SK-N-SH (cell line): ENCODE results near the gene SPTA1. TPM values are rescaled to one million over a fixed set of nuclear protein-coding genes. Genes with fewer than 3 reads are reported as not detected.

Experiments
- CTCF ChIA-PET: fragments of 300-600, 350-600 bp; formaldehyde crosslinking; extraction: SDS; loops from one replicate; lab custom pipeline; 2021; lab: Yijun Ruan, JAX
- POLR2A ChIA-PET: fragments of 350-600 bp; sonication (Branson Sonifier 250); formaldehyde crosslinking; extraction: SDS; loops from one replicate; lab custom pipeline; 2020; ENCODE audit warnings: antibody characterized with exemption, inconsistent platforms; lab: Yijun Ruan, JAX
- DNase-seq: peaks from one replicate; pipeline ENCODE4 v3.0.0; 2012
- H2AFZ ChIP-seq: fragments of 200-600 bp; sonication (generic); 2 replicates; pipeline ENCODE4 v1.8.1; 2016; ENCODE audit warnings: antibody characterized with exemption, mild to moderate bottlenecking, low read depth
- H3F3A ChIP-seq: fragments of 200-600 bp; sonication (generic); replicated peaks from 2 replicates; pipeline ENCODE3; 2016; ENCODE audit warnings: antibody characterized with exemption, mild to moderate bottlenecking; ENCODE audit not compliant: insufficient read depth
- H3K27ac ChIP-seq, 2 experiments: fragments of 200-500 bp in 1 of 2; fragments of 200-600 bp in 1 of 2; sonication (Bioruptor generic) in 1 of 2; sonication (generic), shearing (Covaris generic) in 1 of 2; 2 replicates each; pipeline versions ENCODE4 v1.5.1 to v1.6.1; 2014 to 2016; ENCODE audit warnings: low read depth in 2 of 2, inconsistent platforms in 1 of 2, low read length in 1 of 2, mild to moderate bottlenecking in 1 of 2, mixed read lengths in 1 of 2
- H3K27me3 ChIP-seq: fragments of 200-600 bp; sonication (generic), shearing (Covaris generic); 2 replicates; pipeline ENCODE4 v1.6.1; 2016; ENCODE audit warnings: mixed run types; ENCODE audit not compliant: insufficient read depth
- H3K36me3 ChIP-seq, 2 experiments: fragments of 200-500 bp in 1 of 2; fragments of 200-600 bp in 1 of 2; sonication (Bioruptor generic) in 1 of 2; sonication (generic) in 1 of 2; replicated peaks in 1 of 2; 2 replicates each; pipeline versions ENCODE3 to v1.5.1; 2014 to 2016; ENCODE audit warnings: low read length in 1 of 2, mild to moderate bottlenecking in 1 of 2; ENCODE audit not compliant: insufficient read depth in 2 of 2, control insufficient read depth in 1 of 2
- H3K4me1 ChIP-seq, 2 experiments: fragments of 200-500 bp in 1 of 2; fragments of 200-600 bp in 1 of 2; sonication (Bioruptor generic) in 1 of 2; sonication (generic), shearing (Covaris generic) in 1 of 2; 2 replicates each; pipeline versions ENCODE4 v1.5.1 to v1.6.1; 2014 to 2016; ENCODE audit warnings: low read depth in 1 of 2, low read length in 1 of 2, mixed run types in 1 of 2; ENCODE audit not compliant: insufficient read depth in 2 of 2, control insufficient read depth in 1 of 2
- H3K4me2 ChIP-seq: fragments of 200-600 bp; sonication (generic), shearing (Covaris generic); 2 replicates; pipeline ENCODE4 v1.6.1; 2017; ENCODE audit warnings: mixed run types
- H3K4me3 ChIP-seq, 2 experiments: fragments of 200-500 bp in 1 of 2; fragments of 200-600 bp in 1 of 2; sonication (Bioruptor generic) in 1 of 2; sonication (generic), shearing (Covaris generic) in 1 of 2; 2 replicates each; pipeline versions ENCODE4 v1.5.1 to v1.8.1; 2014 to 2016; ENCODE audit warnings: low read depth in 2 of 2, inconsistent platforms in 1 of 2, low read length in 1 of 2, mild to moderate bottlenecking in 1 of 2, mixed read lengths in 1 of 2, moderate library complexity in 1 of 2
- H3K79me2 ChIP-seq: fragments of 200-600 bp; sonication (generic); 2 replicates; pipeline ENCODE4 v1.8.1; 2017; ENCODE audit warnings: mild to moderate bottlenecking; ENCODE audit not compliant: insufficient read depth
- H3K9ac ChIP-seq: fragments of 200-600 bp; sonication (generic); 2 replicates; pipeline ENCODE4 v1.6.1; 2017; ENCODE audit warnings: mixed run types
- H3K9me2 ChIP-seq: fragments of 200-600 bp; sonication (generic); 2 replicates; pipeline ENCODE4 v1.6.1; 2017; ENCODE audit warnings: mixed run types
- H3K9me3 ChIP-seq: fragments of 200-600 bp; sonication (generic); 2 replicates; pipeline ENCODE4 v1.6.1; 2017; ENCODE audit warnings: mixed run types, mild to moderate bottlenecking, moderate library complexity
- H4K20me1 ChIP-seq: fragments of 200-600 bp; sonication (generic); 2 replicates; pipeline ENCODE4 v1.6.1; 2017; ENCODE audit warnings: mild to moderate bottlenecking, mixed run types; ENCODE audit not compliant: insufficient read depth
- CHD2 ChIP-seq: fragments of 150-350 bp; IDR thresholded peaks from 2 replicates; pipeline ENCODE4 v1.6.1; 2018; ENCODE audit warnings: low read length; ENCODE audit not compliant: partially characterized antibody
- EP300 ChIP-seq, 2 experiments: IDR thresholded peaks; 2 replicates each; pipeline versions ENCODE4 v1.4.0 to v1.6.1; 2012; ENCODE audit warnings: borderline replicate concordance in 1 of 2, low read depth in 1 of 2, low read length in 1 of 2
- FOSL2 ChIP-seq: IDR thresholded peaks from 2 replicates; pipeline ENCODE4 v1.4.0; 2012; ENCODE audit warnings: low read depth, mild to moderate bottlenecking, moderate library complexity, borderline replicate concordance
- FOXJ3 ChIP-seq: sonication (generic); formaldehyde crosslinking; IDR thresholded peaks from 2 replicates; pipeline ENCODE4 v1.5.1; 2020; ENCODE audit warnings: mild to moderate bottlenecking, missing genetic modification reagents
- FOXM1 ChIP-seq: IDR thresholded peaks from 2 replicates; pipeline ENCODE4 v1.4.0; 2012; ENCODE audit warnings: low read depth, mild to moderate bottlenecking
- GABPA ChIP-seq: IDR thresholded peaks from 2 replicates; pipeline ENCODE4 v1.4.0; 2012; ENCODE audit warnings: low read depth, mild to moderate bottlenecking
- GATA2 ChIP-seq: sonication (generic); formaldehyde crosslinking; IDR thresholded peaks from 2 replicates; pipeline ENCODE4 v1.5.0; 2020; ENCODE audit warnings: mild to moderate bottlenecking, missing genetic modification reagents
- MXI1 ChIP-seq: IDR thresholded peaks from 2 replicates; pipeline ENCODE4 v1.6.1; 2012; ENCODE audit warnings: mild to moderate bottlenecking, low read depth, low read length, improper control_type of control experiment
- NFIC ChIP-seq: IDR thresholded peaks from 2 replicates; pipeline ENCODE4 v1.4.0; 2012; ENCODE audit warnings: borderline replicate concordance
- NRF1 ChIP-seq: IDR thresholded peaks from 2 replicates; pipeline ENCODE4 v1.6.1; 2012; ENCODE audit warnings: low read depth, mild to moderate bottlenecking, low read length
- RAD21 ChIP-seq: IDR thresholded peaks from 2 replicates; pipeline ENCODE4 v1.6.1; 2012; ENCODE audit warnings: mild to moderate bottlenecking, low read length
- SMC3 ChIP-seq: IDR thresholded peaks from 2 replicates; pipeline ENCODE4 v1.6.1; 2012; ENCODE audit warnings: low read depth, low read length, improper control_type of control experiment
- YY1 ChIP-seq: IDR thresholded peaks from 2 replicates; pipeline ENCODE4 v1.4.0; 2012; ENCODE audit warnings: low read depth, mild to moderate bottlenecking
- WGBS: methylation state at CpG from one replicate; pipeline ENCODE4 v1.1.6; 2017; ENCODE audit warnings: low lambda C conversion rate; 5-methylcytosine and 5-hydroxymethylcytosine counted together
- polyA plus RNA-seq, 3 experiments: library from polyadenylated mRNA; depleted of rRNA; stranded (reverse); fragments of >200 nt; gene quantifications; 2 replicates each; pipeline ENCODE4 v1.2.3, GENCODE V29; 2012
- TF ChIP-seq, protein P1 (sequence below): IDR thresholded peaks from 2 replicates; pipeline ENCODE4 v1.6.1; 2012; ENCODE audit warnings: mild to moderate bottlenecking, low read depth, low read length, moderate library complexity
- TF ChIP-seq, protein P2 (sequence below): IDR thresholded peaks from 2 replicates; pipeline ENCODE4 v1.4.0; 2012; ENCODE audit warnings: low read depth
- TF ChIP-seq, protein P3 (sequence below): IDR thresholded peaks from 2 replicates; pipeline ENCODE4 v1.4.0; 2012; ENCODE audit warnings: low read depth, borderline replicate concordance
- TF ChIP-seq, protein P4 (sequence below): IDR thresholded peaks from 2 replicates; pipeline ENCODE4 v1.4.0; 2012; ENCODE audit warnings: low read depth, borderline replicate concordance

The SPTA1 gene
- polyA plus RNA-seq, 1 of the 3 experiments (the other 2 are of a cell fraction) = not detected

DNA sequence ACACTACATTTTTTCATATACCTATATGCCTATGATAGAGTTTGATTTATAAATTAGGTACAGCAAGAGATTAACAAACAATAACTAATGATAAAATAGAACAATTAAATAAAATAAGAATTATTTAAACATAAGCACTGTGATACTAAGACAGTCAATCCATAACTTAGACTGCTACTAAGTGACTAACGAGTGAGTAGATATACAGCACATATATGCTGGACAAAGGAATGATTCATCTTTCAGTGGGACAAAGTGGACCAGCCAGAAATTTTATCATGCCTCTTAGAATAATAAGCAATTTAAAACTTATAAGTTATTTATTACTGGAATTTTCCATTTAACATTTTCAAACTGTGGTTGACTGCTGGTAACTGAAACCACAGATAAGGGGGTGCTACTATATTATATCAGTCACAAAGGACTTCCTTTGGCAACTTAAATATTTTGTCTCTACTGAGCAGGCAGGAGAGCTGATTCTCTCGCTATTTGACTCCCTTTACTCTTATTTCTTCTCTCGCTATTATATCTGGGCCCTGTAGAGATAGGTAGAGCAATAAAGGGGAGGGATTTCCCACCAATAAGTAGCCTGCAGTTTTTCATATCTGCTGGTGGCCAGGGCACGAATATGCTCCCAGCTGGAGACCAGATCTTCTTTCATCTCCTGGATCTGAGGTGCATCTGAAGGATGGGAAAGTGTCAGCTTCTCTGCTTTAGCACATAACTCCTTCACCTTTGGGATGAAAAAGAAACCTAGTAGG is 10.8 kb downstream of the SPTA1 start:
- no peaks in the 10 kb centered on the region for H3K79me2 ChIP-seq
- POLR2A ChIA-PET = no interaction called here
- H3K4me1 ChIP-seq = no peaks in the 10 kb centered on the region

DNA sequence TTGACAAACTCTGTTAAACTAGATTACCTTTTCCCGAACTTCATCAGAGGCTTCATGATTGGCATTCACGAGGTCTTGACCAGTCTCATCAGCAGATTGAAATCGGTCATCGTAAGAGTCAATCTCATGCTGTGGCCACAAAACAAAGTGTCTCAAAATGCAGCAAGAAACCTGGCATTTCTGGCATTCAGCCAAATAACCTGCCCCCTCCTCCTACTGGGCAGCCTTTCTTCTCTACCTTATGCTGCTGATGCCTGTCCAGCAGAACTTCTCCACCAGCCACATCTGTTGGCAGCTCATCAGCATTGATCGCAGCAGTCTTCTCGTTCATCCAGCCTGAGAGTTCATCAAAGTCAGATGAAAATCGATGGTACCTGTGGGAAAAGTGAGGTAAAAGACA is 12.2 kb downstream of the SPTA1 start:
- CTCF ChIA-PET = no interaction called here
- Histone ChIP-seq H3K9me3 (no peaks in the 10 kb centered on the region), H3K36me3 (no peaks in the 10 kb centered on the region), H3K9ac (no peak overlapping the region), H3K4me3 (no peak overlapping the region), H3K79me2 (no peaks in the 10 kb centered on the region), H3K27ac (no peak overlapping the region), H3K4me2 (no peak overlapping the region), H4K20me1 (no peaks in the 10 kb centered on the region), H3F3A (no peaks in the 10 kb centered on the region), H3K9me2 (no peaks in the 10 kb centered on the region), H3K27me3 (no peaks in the 10 kb centered on the region; the same call in 1 of the 2 replicates), H3K4me1 (no peaks in the 10 kb centered on the region), H2AFZ (no peak overlapping the region)
- under 1% methylated on average over 7 of the region's 7 CpGs for WGBS
- DNase-seq = no peak
- POLR2A ChIA-PET = no interaction called here
- TF ChIP-seq NRF1 = no peak
- TF ChIP-seq FOXJ3 (CRISPR knock-in tag) = no peak
- TF ChIP-seq, protein P1, sequence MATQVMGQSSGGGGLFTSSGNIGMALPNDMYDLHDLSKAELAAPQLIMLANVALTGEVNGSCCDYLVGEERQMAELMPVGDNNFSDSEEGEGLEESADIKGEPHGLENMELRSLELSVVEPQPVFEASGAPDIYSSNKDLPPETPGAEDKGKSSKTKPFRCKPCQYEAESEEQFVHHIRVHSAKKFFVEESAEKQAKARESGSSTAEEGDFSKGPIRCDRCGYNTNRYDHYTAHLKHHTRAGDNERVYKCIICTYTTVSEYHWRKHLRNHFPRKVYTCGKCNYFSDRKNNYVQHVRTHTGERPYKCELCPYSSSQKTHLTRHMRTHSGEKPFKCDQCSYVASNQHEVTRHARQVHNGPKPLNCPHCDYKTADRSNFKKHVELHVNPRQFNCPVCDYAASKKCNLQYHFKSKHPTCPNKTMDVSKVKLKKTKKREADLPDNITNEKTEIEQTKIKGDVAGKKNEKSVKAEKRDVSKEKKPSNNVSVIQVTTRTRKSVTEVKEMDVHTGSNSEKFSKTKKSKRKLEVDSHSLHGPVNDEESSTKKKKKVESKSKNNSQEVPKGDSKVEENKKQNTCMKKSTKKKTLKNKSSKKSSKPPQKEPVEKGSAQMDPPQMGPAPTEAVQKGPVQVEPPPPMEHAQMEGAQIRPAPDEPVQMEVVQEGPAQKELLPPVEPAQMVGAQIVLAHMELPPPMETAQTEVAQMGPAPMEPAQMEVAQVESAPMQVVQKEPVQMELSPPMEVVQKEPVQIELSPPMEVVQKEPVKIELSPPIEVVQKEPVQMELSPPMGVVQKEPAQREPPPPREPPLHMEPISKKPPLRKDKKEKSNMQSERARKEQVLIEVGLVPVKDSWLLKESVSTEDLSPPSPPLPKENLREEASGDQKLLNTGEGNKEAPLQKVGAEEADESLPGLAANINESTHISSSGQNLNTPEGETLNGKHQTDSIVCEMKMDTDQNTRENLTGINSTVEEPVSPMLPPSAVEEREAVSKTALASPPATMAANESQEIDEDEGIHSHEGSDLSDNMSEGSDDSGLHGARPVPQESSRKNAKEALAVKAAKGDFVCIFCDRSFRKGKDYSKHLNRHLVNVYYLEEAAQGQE = no peak
- TF ChIP-seq FOSL2 = no peak
- TF ChIP-seq, protein P2, sequence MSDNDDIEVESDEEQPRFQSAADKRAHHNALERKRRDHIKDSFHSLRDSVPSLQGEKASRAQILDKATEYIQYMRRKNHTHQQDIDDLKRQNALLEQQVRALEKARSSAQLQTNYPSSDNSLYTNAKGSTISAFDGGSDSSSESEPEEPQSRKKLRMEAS = no peak
- TF ChIP-seq RAD21 = no peak
- TF ChIP-seq FOXM1 = no peak
- TF ChIP-seq NFIC = no peak
- TF ChIP-seq, protein P3, sequence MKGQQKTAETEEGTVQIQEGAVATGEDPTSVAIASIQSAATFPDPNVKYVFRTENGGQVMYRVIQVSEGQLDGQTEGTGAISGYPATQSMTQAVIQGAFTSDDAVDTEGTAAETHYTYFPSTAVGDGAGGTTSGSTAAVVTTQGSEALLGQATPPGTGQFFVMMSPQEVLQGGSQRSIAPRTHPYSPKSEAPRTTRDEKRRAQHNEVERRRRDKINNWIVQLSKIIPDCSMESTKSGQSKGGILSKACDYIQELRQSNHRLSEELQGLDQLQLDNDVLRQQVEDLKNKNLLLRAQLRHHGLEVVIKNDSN = no peak
- no peak for TF ChIP-seq GATA2 (CRISPR knock-in tag)
- no peak for TF ChIP-seq EP300 (IDR thresholded peaks at IDR 0.05; ENCODE audit: borderline replicate concordance in 1 of 2, low read depth in 1 of 2, low read length in 1 of 2)
- TF ChIP-seq, protein P4, sequence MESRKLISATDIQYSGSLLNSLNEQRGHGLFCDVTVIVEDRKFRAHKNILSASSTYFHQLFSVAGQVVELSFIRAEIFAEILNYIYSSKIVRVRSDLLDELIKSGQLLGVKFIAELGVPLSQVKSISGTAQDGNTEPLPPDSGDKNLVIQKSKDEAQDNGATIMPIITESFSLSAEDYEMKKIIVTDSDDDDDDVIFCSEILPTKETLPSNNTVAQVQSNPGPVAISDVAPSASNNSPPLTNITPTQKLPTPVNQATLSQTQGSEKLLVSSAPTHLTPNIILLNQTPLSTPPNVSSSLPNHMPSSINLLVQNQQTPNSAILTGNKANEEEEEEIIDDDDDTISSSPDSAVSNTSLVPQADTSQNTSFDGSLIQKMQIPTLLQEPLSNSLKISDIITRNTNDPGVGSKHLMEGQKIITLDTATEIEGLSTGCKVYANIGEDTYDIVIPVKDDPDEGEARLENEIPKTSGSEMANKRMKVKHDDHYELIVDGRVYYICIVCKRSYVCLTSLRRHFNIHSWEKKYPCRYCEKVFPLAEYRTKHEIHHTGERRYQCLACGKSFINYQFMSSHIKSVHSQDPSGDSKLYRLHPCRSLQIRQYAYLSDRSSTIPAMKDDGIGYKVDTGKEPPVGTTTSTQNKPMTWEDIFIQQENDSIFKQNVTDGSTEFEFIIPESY = no peak
- no peak for TF ChIP-seq SMC3
- no peak for TF ChIP-seq CHD2
- no peak for TF ChIP-seq YY1

More for the DNA sequence above, 10.8 kb downstream of the SPTA1 start:
- Histone ChIP-seq H3F3A (no peaks in the 10 kb centered on the region), H2AFZ (no peak overlapping the region), H3K36me3 (no peaks in the 10 kb centered on the region), H3K4me2 (no peak overlapping the region), H3K9me2 (no peaks in the 10 kb centered on the region), H3K4me3 (no peak overlapping the region), H4K20me1 (no peaks in the 10 kb centered on the region), H3K27me3 (no peaks in the 10 kb centered on the region; the same call in 1 of the 2 replicates), H3K27ac (no peak overlapping the region), H3K9ac (no peak overlapping the region), H3K9me3 (no peaks in the 10 kb centered on the region)
- 0% methylated on average over 4 of the region's 4 CpGs for WGBS
- CTCF ChIA-PET = no interaction called here
- TF ChIP-seq FOXM1 = no peak
- TF ChIP-seq YY1 = no peak
- TF ChIP-seq, protein P4 = no peak
- TF ChIP-seq GABPA = no peak
- no peak for TF ChIP-seq MXI1
- no peak for DNase-seq
